HuH-7 (cell line): ENCODE measurements around the gene HIPK3.
"Not testable (repeated sequence)": the region's sequence is repeated elsewhere in the genome, so short reads cannot be mapped to it uniquely, and the experiment has no call there.

Source experiments
- DNase-seq: peaks from one replicate; pipeline ENCODE4 v3.0.0; 2011; ENCODE audit warnings: low spot score

The HIPK3 gene

DNA sequence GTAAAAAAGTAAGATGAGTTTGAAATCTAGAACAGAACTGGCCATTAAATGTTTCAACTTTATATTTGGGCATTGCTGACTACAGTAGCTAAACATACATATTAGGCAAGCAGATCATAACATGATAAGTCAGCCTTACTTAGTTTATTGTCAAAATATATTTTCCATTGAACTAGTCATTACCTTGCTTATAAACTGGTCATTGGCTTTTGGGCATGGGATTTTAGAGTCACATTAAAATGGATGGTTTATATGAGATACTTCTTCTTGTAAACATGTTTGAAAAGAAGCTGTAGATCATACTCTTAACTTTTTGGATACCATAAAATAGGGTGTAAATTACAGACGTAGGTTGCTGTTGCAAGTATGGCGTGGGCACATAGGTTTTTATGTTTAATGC, 2.7 kb downstream of the HIPK3 start:
- no peak for DNase-seq

- not testable (repeated sequence) for DNase-seq
Measured at GRCh38 chr11:33261350-33261749, 4.2 kb downstream of the HIPK3 start.

- no peak for DNase-seq
Measured at GRCh38 chr11:33262011-33262645, 4.9 kb downstream of the HIPK3 start.

GRCh38 chr11:33263549-33263948, 6.4 kb downstream of the HIPK3 start:
- no peak for DNase-seq

GRCh38 chr11:33264926-33265325, 7.7 kb downstream of the HIPK3 start:
- DNase-seq, result no peak

DNA sequence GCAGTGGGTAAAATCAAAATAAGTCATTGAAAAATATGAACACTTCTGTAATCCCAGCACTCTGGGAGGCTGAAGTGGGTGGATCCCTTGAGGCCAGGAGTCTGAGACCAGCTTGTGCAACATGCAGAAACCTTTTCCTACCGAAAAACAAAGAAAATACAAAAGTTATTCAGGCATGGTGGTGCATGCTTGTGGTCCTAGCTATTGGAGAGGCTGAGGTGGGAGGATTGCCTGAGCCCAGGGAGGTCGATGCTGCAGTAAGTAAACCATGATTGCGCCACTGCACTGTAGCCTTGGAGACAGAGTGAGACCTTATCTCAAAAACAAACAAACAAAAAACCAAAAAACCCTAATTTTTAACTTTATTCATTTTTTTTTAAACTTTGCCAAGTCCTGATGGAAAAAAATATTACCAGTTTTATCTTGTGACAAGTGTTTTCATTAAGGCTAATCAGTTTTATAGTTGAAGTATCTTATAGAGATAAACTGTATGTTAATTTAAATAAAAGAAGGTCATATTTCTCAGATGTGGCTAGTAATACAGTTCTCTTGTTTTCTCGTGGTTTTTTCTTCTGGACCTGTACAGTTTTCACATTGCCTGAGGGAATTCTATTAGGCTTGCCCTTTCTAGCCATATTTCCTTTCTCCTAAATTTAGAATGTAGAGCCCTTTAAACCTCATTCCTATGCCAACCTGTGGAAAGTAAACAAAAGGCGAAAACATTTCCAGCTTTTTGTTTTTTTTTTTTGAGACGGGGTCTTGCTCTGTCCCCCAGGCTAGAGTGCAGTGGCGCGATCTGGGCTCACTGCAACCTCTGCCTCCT, 9.4 kb downstream of the HIPK3 start:
- DNase-seq, result no peak

DNA sequence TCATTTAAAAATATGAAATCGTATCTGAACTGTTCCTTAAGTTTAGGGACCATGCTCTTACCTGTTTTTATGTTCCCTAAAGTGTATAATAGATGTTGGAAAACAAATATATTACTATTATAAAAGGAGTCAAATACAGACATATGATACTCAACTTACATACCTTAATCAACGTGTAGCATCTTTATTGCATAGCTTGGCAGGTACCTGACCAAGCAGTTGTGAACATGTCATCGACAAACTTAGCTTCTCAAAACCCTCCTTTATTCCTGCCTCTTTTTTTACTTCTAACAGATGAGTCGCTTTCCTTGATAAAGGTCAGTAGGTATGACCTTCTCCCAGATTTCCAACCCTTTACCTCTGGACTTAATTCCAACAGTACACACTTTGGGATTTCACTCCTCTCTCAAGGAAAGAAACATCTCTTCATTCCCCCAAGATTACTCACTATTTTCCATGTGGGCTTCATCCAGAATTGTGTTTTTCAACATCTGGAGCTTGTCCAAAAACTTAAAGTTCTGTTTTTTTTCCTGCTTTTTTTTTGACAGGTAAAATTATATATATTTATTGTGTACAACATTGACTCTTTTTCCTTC, 11.9 kb downstream of the HIPK3 start:
- DNase-seq, result no peak

- no peak for DNase-seq
Measured at GRCh38 chr11:33269822-33270221, 12.6 kb downstream of the HIPK3 start.

- DNase-seq, result no peak
Measured at GRCh38 chr11:33271059-33271458, 13.9 kb downstream of the HIPK3 start.

- DNase-seq, result no peak
Measured at GRCh38 chr11:33272338-33273107, 15.3 kb downstream of the HIPK3 start.

GRCh38 chr11:33273656-33274055, 16.5 kb downstream of the HIPK3 start:
- no peak for DNase-seq

GRCh38 chr11:33280411-33280810, 23.2 kb downstream of the HIPK3 start:
- no peak for DNase-seq

DNA sequence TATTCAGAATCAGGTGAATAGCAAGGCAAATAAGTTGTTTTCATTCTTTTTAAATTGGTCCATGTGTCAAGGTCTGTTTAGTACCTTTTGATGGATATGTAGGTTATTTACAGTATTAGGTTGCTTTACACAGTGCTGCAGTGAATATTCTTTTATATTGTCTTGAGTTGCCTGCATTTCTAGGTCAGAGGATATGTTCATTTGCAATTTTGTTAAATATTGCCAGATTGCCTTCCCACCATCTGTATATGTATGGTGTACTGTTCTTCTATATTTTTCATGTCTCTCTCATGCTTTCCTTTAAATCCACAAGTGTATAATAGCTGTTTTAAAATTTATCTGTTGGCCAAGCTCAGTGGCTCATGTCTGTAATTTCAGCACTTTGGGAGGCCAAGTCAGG, 24.6 kb downstream of the HIPK3 start:
- DNase-seq, result no peak

GRCh38 chr11:33284818-33285217, 27.6 kb downstream of the HIPK3 start:
- no peak for DNase-seq

DNA sequence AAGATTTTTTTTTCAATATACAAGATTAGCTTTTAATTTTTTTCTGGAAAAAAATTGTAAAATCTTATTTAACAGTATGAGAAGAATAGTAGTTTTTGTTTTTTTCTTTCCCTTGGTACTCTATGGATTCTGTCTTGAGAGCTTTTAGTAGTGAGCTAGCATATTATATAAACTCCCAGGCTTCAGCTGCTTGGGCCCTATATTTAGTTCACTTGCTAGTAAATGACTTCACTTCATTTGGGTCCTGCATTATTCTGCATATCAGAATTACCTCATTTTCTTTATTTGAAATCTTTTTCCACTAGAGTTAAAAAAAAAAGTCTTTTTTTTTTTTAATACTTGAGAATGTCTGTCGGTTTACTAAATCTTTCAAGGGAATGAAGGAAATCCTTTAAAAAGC, 33.1 kb downstream of the HIPK3 start:
- no peak for DNase-seq

DNA sequence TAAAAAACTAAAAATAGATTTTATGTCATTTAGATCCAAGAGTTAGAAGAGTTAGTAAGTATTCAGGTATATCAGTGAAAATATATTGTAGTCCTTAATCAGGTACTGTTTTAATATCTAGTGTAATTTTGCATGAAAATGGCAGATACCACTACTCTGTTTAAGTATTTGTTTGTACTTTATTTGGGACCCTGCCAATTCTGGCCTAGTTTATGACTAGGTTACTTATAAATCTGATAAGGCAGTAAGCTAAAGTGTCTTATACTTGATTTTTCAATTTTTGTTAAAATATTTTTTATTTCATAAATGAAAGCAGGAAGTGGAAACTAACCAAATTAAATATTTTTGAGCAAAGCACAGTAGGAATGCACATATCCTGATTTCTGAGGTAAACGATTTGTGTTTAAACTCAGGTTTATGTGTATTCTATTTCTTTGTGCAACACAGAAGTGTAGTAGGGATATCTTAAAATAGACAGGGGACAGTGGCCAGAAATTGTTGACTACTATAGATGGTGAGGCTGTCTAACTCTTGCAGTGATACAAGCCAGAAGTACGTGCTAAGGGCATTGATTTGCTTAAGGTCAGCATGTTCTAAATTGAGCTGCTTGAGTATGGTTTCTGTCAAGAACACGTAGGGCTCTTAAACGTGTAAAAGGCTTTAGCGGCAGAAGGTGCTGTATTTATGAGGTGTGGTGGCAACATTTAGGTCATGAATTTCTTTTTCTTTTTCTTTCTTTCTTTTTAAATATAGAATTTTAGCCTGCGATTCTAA, 34.0 kb downstream of the HIPK3 start:
- DNase-seq, result no peak

DNA sequence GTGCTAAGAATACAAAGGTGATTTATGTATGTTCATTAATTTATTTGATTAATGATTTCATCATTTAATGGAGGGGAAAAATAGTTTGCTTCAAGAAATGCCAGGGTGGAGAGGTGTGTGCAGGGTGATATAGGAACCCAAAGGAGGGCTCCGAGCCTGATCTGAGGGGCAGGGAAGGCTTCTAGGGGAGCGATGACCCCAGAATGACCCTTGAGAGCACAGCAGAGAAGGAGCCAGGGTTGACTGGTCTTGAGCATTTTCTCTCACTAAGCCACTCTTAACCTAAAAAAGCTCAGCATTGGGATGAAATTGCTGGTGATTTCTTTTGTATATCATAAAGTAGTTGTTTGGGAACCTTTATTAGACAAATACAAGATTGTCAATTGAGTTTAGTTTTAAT, 35.1 kb downstream of the HIPK3 start:
- DNase-seq, result no peak

GRCh38 chr11:33294224-33294623, 37.0 kb downstream of the HIPK3 start:
- no peak for DNase-seq

DNA sequence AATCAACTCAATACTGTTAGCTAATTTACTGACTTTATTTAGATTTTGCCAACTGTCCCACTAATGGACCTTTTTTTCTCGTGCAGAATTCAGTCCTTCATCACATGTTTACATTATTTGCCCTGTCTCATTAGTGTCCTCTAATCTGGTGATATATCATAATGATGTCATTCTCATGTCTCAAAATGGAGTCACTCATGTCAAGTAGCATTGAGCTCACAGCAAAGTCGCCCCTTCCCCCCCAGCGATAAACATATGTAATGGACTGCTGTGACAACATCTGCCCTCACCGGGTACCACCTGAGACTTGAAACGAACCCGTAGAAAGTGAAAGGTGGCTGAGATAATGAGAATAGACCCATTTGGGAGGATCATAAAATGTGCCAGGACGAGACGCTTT, 37.6 kb downstream of the HIPK3 start:
- no peak for DNase-seq

DNA sequence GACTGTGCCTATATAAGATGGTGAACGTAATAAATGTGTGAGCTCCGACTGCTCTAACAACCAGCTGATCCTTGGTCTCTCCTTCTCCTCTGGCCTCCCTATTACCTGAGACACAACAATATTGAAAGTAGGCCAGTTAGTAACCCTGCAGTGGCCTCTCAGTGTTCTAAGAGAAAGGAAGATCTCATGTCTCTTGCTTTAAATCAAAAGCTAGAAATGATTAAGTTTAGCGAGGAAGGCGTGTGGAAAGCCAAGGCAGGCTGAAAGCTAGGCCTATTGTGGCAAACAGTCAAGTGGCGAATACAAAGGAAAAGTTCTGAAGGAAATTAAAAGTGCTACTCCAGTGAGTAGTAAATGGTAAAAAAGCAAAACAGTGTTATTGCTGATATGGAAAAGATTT, 39.5 kb downstream of the HIPK3 start:
- DNase-seq, result no peak

DNA sequence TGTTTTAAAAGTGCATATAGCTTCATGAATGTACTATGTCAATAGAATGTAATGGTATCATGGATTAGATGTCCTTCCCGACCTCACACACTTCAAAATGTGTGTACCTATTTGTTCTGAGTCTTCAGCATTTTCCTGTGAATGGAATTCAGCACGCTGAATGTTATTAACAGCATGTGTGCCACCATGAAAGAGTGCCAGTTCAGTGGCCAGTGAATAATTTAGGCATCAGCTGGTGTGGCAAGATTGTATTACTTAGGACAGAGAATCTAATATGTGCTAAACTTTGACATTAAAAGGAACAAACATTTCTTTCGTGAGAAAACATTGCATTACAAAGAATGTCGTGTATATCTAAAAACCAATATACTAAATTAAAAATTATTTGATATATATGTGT, 46.4 kb downstream of the HIPK3 start:
- DNase-seq, result no peak

DNA sequence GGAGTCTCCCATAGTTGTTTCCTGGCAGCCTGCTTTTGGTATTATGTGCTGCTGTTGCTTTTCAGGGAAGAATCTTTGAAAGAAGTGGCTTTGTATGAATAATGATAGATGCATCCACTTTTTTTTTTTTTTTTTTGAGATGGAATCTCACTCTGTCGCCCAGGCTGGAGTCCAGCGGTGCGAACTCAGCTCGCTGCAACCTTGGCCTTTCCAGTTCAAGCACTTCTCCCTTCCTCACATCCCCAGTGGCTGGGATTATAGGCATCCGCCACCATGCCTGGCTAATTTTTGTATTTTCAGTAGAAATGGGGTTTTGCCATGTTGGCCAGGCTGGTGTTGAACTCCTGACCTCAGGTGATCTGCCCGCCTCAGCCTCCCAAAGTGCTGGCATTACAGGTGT, 49.6 kb downstream of the HIPK3 start:
- DNase-seq, result not testable (repeated sequence)
